Type B pancreatic cell (in vitro differentiated cells): ENCODE results near the gene UCN. TPM values are rescaled to one million over a fixed set of nuclear protein-coding genes. Genes with fewer than 3 reads are reported as not detected.

Source experiments
- DNase-seq: peaks from one replicate; pipeline ENCODE4 v3.0.0; 2021; ENCODE audit warnings: mixed read lengths; ENCODE audit not compliant: unreplicated experiment; ENCODE audit errors: extremely low spot score
- H3K27ac Mint-ChIP-seq: 2 replicates; pipeline ENCODE4 v1.8.0; 2021; ENCODE audit warnings: mild to moderate bottlenecking, mixed read lengths
- H3K27me3 Mint-ChIP-seq: 2 replicates; pipeline ENCODE4 v1.8.0; 2021; ENCODE audit warnings: mixed read lengths
- H3K36me3 Mint-ChIP-seq: 2 replicates; pipeline ENCODE4 v1.8.0; 2021; ENCODE audit warnings: mixed read lengths
- H3K4me1 Mint-ChIP-seq: one replicate; pipeline ENCODE4 v1.8.0; 2021; ENCODE audit warnings: mixed read lengths; ENCODE audit not compliant: unreplicated experiment
- H3K4me3 Mint-ChIP-seq: 2 replicates; pipeline ENCODE4 v1.8.0; 2021; ENCODE audit warnings: mild to moderate bottlenecking, mixed read lengths
- H3K9me3 Mint-ChIP-seq: 2 replicates; pipeline ENCODE4 v1.8.0; 2021; ENCODE audit warnings: mixed read lengths
- total RNA-seq: library from RNA; stranded (reverse); gene quantifications from 2 replicates; pipeline ENCODE4 v1.2.1, GENCODE V29; 2021; ENCODE audit warnings: low replicate concordance
- TF ChIP-seq, protein P1 (sequence below): fragments of 200-600 bp; sonication (generic); conservative IDR thresholded peaks from 2 replicates; pipeline ENCODE4 v1.5.0; 2021; ENCODE audit warnings: antibody characterized with exemption, mild to moderate bottlenecking

UCN gene
- total RNA-seq, 1 donor from 2014 or later: 4.1 TPM

GRCh38 chr2:27309651-27310050 is 1.4 kb upstream of the UCN start:
- TF ChIP-seq, protein P1, sequence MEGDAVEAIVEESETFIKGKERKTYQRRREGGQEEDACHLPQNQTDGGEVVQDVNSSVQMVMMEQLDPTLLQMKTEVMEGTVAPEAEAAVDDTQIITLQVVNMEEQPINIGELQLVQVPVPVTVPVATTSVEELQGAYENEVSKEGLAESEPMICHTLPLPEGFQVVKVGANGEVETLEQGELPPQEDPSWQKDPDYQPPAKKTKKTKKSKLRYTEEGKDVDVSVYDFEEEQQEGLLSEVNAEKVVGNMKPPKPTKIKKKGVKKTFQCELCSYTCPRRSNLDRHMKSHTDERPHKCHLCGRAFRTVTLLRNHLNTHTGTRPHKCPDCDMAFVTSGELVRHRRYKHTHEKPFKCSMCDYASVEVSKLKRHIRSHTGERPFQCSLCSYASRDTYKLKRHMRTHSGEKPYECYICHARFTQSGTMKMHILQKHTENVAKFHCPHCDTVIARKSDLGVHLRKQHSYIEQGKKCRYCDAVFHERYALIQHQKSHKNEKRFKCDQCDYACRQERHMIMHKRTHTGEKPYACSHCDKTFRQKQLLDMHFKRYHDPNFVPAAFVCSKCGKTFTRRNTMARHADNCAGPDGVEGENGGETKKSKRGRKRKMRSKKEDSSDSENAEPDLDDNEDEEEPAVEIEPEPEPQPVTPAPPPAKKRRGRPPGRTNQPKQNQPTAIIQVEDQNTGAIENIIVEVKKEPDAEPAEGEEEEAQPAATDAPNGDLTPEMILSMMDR: no peak
- no peak for DNase-seq
- Mint-ChIP-seq H3K36me3 (peaks cover 13% of the 10 kb centered on the region), H3K27ac (no peak overlapping the region), H3K4me1 (no peaks in the 10 kb centered on the region), H3K9me3 (no peaks in the 10 kb centered on the region), H3K4me3 (no peak overlapping the region), H3K27me3 (peaks cover 42% of the 10 kb centered on the region)

- TF ChIP-seq, protein P1: no peak
- Mint-ChIP-seq H3K4me3 (no peak overlapping the region), H3K4me1 (no peaks in the 10 kb centered on the region), H3K27ac (no peak overlapping the region), H3K9me3 (no peaks in the 10 kb centered on the region), H3K36me3 (peaks cover 13% of the 10 kb centered on the region), H3K27me3 (peaks cover 50% of the 10 kb centered on the region)
- no peak for DNase-seq
These were observed 493 bp downstream of the UCN start for GRCh38 chr2:27307545-27308358.

DNA sequence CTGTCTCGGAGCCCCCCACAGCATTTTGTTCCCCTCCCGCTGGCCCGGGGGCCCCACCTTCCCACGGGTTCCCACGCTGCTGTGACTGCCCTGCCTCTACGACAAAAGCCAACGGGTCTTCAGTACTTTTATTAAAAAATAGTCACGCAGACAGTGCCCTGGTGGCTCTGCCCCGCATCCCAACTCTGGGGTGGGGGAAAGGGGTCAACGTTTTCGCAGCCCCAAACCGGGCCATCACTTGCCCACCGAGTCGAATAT is 1.0 kb downstream of the UCN start:
- peaks cover 50% of the 10 kb centered on the region for H3K27me3 Mint-ChIP-seq

DNA sequence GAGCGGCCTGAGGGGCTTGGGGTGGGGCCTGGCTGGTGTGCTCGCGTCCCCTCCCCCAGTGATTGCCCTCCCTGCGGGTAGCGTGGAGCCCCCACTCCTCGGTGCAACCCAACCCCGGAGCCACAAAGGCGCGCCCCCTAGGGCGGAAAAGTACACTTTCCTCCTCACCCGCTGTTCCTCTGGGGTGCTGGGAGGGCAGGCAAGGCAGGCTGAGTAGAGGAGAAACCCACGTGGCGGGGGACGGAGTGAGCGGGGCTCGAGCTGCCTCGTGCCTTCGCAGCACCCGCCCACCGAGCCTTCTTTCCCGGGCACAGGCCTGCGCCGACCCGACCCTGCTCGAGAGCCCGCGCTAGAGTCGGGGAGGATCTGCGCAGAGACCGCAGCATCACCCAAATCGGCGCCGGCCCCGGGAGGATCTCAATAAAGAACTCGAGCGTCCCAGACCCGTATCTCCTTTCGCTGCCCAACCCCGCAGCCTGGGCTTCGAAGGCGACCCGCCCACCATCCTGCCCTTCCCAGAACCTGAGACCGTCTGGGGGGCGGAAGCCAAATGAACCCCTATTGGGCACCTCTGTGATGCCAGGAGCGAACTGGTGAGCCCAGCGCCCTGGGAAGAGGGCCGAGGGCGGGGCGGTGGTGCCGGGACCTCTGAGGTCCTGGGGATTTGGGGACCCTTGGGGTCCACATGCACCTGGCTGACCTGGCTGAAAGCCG is 1.5 kb downstream of the UCN start:
- Mint-ChIP-seq H3K4me1 (no peaks in the 10 kb centered on the region), H3K4me3 (no peak overlapping the region), H3K27ac (no peak overlapping the region), H3K27me3 (peaks cover 50% of the 10 kb centered on the region), H3K36me3 (peaks cover 9% of the 10 kb centered on the region), H3K9me3 (no peaks in the 10 kb centered on the region)
- TF ChIP-seq, protein P1: no peak
- DNase-seq: no peak

More for the DNA sequence above, 1.0 kb downstream of the UCN start:
- DNase-seq: no peak
- TF ChIP-seq, protein P1: no peak
- Mint-ChIP-seq H3K36me3 (peaks cover 9% of the 10 kb centered on the region), H3K4me3 (no peak overlapping the region), H3K4me1 (no peaks in the 10 kb centered on the region), H3K9me3 (no peaks in the 10 kb centered on the region), H3K27ac (no peak overlapping the region)

DNA sequence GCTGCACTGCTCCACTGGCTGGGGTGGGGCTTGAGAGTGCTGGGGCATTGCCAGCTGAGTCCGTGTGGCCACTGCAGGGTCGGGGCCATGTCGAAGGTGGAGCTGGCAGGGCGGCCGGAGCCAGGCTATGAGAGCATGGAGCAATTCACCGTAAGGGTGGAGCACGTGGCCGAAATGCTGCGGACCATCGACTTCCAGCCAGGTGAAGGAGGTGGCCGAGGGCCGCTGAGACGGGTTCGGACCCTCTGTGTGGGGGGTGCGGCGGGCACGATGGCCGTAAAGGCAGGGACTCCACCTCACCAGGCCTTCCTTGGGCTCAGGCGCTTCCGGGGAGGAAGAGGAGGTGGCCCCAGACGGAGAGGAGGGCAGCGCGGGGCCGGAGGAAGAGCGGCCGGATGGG is 2.1 kb downstream of the UCN start:
- Mint-ChIP-seq H3K27ac (no peak overlapping the region), H3K4me3 (no peak overlapping the region), H3K27me3 (peaks cover 54% of the 10 kb centered on the region), H3K9me3 (no peaks in the 10 kb centered on the region), H3K36me3 (peaks cover 9% of the 10 kb centered on the region), H3K4me1 (no peaks in the 10 kb centered on the region)
- no peak for DNase-seq
- TF ChIP-seq, protein P1: no peak
